GM12872 (cell line): ENCODE results near the gene CCL20.

ENCODE experiments used
- CTCF ChIP-seq: IDR thresholded peaks from 3 replicates; pipeline ENCODE4 v1.5.1; 2011; ENCODE audit warnings: low read depth, mild to moderate bottlenecking, low read length, moderate library complexity; ENCODE audit not compliant: insufficient read depth

Gene CCL20

GRCh38 chr2:227774895-227775842, 38.5 kb upstream of the CCL20 start:
- TF ChIP-seq CTCF = no peak

DNA sequence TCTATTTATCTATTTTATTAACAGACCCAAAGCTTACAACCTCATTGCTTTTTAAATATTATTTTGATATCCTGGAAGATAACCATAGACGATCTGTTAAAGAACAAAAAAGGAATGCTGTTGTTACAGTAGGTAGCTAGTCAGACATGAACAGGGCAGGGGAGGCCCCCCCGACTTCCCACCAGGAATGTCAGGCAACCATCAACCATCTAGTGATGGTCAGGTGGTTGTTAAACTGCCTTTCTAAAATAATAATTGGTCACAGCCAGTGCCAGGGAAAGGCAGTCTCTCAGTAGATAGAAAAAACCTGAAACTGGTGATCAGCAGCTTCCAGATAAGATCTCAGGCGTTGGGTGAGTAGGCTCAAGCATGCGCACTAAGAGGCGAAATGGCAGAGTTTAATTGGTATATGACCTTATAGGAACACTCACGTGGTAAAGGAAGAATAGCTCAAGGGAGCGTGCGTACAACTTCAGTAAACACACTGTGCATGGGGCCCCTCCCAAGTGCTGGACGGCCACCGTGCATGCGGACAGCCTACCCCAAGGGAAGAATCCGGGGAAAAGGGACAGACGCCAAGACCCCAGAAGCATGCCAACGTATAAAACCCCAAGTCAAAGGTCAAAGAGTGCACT, 32.5 kb upstream of the CCL20 start:
- TF ChIP-seq CTCF = no peak

GRCh38 chr2:227781841-227782240, 31.8 kb upstream of the CCL20 start:
- no peak for TF ChIP-seq CTCF

GRCh38 chr2:227782804-227783203, 30.8 kb upstream of the CCL20 start:
- TF ChIP-seq CTCF = no peak

DNA sequence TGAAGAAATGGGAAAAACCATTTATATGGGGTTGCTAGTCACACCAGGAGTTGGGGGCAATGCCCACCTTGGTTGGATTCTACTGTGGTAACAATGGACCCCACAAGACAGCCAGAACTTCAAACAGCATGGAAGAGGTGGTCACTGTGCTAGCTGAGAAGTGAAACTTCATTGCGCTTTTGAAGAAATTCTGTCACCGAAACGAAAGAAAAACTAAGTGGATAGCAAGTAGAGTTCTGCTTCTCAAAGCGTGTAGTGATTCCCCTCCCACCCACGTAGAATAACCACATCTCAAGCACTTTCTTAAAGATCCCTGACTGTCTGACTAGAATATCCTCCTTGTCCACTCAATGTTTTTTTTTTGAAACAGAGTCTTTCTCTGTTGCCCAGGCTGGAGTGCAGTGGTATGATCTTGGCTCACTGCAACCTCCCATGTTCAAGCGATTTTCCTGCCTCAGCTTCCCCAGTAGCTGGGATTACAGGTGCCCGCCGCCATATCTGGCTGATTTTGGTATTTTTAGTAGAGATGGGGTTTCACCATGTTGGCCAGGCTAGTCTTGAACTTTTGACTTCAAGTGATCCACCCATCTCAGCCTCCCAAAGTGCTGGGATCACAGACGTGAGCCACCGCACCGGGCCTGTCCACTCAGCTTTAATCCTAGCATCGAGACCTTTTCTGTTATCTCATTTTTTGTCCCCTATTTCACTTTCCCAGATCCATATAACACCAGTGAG, 30.1 kb upstream of the CCL20 start:
- no peak for TF ChIP-seq CTCF

GRCh38 chr2:227785293-227785692, 28.3 kb upstream of the CCL20 start:
- no peak for TF ChIP-seq CTCF

DNA sequence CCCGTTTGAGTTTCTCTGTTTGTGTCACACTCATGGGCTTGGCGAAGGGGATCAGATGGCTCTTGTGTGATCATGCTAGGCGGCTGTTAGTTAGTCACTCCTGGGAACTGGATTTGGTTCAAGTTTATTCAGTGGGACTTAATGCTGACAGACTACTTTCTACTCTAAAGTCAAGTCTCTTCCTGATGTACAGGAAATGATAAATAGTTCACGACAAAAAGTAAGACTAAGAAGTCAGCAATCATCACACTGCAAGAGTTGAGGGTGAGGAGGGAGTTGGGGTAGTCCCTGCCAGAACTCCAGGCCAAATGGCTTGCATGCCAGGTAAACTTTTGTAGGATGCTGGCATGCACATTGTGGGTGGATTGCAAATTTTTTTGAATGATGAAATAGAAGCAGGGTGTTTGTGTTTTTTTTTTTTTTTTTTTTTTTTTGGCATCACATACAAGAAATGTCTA, 25.1 kb upstream of the CCL20 start:
- no peak for TF ChIP-seq CTCF
